ENCODE results near the gene ERGIC2. TPM values are rescaled to one million over a fixed set of nuclear protein-coding genes. Genes with fewer than 3 reads are reported as not detected.

Gene ERGIC2
- total RNA-seq, 1 donor from 2014 or later: 43.7 TPM

- H3K9me3 Mint-ChIP-seq: no peaks in the 10 kb centered on the region
These were observed 74.3 kb downstream of the ERGIC2 start for GRCh38 chr12:29306682-29307081.

GRCh38 chr12:29306266-29306665 is 74.7 kb downstream of the ERGIC2 start:
- ATAC-seq (ENCODE audit: low read depth) (no peak), DNase-seq (no peak)
- TF ChIP-seq CTCF (IDR thresholded peaks at IDR 0.05): no peak
- POLR2A ChIA-PET: no interaction called here
- no peak overlapping the region for H3K4me3 Mint-ChIP-seq
- H3K27me3 Mint-ChIP-seq: no peaks in the 10 kb centered on the region
- intact Hi-C loops (cut with micrococcal nuclease): no loop called here
- CTCF ChIA-PET: interaction anchor here (1.1 kb wide), 1 partner anchor 11 kb away, joined by 3 read pairs; no protein-coding TSS in a partner anchor
- no peaks in the 10 kb centered on the region for H3K9me3 Mint-ChIP-seq
- no peaks in the 10 kb centered on the region for H3K4me1 Mint-ChIP-seq
- H3K36me3 Mint-ChIP-seq (ENCODE audit: low read depth): no peaks in the 10 kb centered on the region
- no peak overlapping the region for H3K27ac Mint-ChIP-seq

More at GRCh38 chr12:29306682-29307081, 74.3 kb downstream of the ERGIC2 start:
- DNase-seq (no peak), ATAC-seq (ENCODE audit: low read depth) (no peak)
- H3K36me3 Mint-ChIP-seq (ENCODE audit: low read depth): no peaks in the 10 kb centered on the region
- intact Hi-C loops (cut with micrococcal nuclease): no loop called here
- CTCF ChIA-PET: interaction anchor here (1.1 kb wide), 1 partner anchor 11 kb away, joined by 3 read pairs; no protein-coding TSS in a partner anchor
- H3K4me1 Mint-ChIP-seq: no peaks in the 10 kb centered on the region
- H3K27me3 Mint-ChIP-seq: no peaks in the 10 kb centered on the region
- POLR2A ChIA-PET: no interaction called here
- no peak overlapping the region for H3K4me3 Mint-ChIP-seq
- H3K27ac Mint-ChIP-seq: no peak overlapping the region
- TF ChIP-seq CTCF (IDR thresholded peaks at IDR 0.05): no peak

GRCh38 chr12:29304388-29304787 is 76.6 kb downstream of the ERGIC2 start:
- intact Hi-C loops (cut with micrococcal nuclease): no loop called here
- H3K27ac Mint-ChIP-seq: no peak overlapping the region
- CTCF ChIA-PET: no interaction called here

DNA sequence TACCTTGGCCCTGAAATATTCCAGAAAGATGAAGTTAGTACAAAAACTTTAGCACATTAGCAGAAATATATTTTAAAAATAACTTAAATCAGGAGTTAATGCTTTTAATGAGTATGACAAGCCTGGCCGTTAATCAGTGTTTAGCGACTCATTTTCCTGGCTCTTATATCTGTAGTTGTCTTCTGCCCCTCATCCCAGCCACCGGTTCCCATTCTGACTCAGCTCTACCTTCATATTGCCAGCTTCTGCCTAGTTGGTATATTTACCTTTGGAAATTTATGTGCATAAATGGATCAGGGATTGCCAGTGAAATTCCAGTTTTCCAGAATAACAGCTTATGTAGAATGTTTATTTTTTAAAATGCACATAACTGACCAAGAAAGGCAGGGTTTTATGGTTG is 79.9 kb downstream of the ERGIC2 start:
- Mint-ChIP-seq H3K9me3 (no peaks in the 10 kb centered on the region), H3K4me3 (no peak overlapping the region), H3K27ac (no peak overlapping the region), H3K36me3 (ENCODE audit: low read depth) (no peaks in the 10 kb centered on the region), H3K4me1 (no peaks in the 10 kb centered on the region), H3K27me3 (no peaks in the 10 kb centered on the region)
- no peak for ATAC-seq (ENCODE audit: low read depth)
- POLR2A ChIA-PET: no interaction called here
- no peak for DNase-seq
- CTCF ChIA-PET: no interaction called here
- intact Hi-C loops (cut with micrococcal nuclease): no loop called here
- TF ChIP-seq CTCF (IDR thresholded peaks at IDR 0.05): no peak

More at GRCh38 chr12:29304388-29304787, 76.6 kb downstream of the ERGIC2 start:
- H3K36me3 Mint-ChIP-seq (ENCODE audit: low read depth): no peaks in the 10 kb centered on the region
- no peak for TF ChIP-seq CTCF (IDR thresholded peaks at IDR 0.05)
- no peak overlapping the region for H3K4me3 Mint-ChIP-seq
- DNase-seq: no peak
- POLR2A ChIA-PET: no interaction called here
- no peaks in the 10 kb centered on the region for H3K4me1 Mint-ChIP-seq
- no peaks in the 10 kb centered on the region for H3K27me3 Mint-ChIP-seq
- H3K9me3 Mint-ChIP-seq: no peaks in the 10 kb centered on the region
- ATAC-seq (ENCODE audit: low read depth): no peak

GRCh38 chr12:29299633-29300032 is 81.3 kb downstream of the ERGIC2 start:
- ATAC-seq (ENCODE audit: low read depth) (no peak), DNase-seq (no peak)
- ChIA-PET POLR2A (no interaction called here), CTCF (no interaction called here)
- intact Hi-C loops (cut with micrococcal nuclease): no loop called here
- H3K4me1 Mint-ChIP-seq: no peaks in the 10 kb centered on the region
- no peak for TF ChIP-seq CTCF (IDR thresholded peaks at IDR 0.05)
- no peak overlapping the region for H3K27ac Mint-ChIP-seq
- no peaks in the 10 kb centered on the region for H3K9me3 Mint-ChIP-seq
- H3K27me3 Mint-ChIP-seq: no peaks in the 10 kb centered on the region
- H3K36me3 Mint-ChIP-seq (ENCODE audit: low read depth): no peaks in the 10 kb centered on the region
- no peak overlapping the region for H3K4me3 Mint-ChIP-seq

All from activated B cell treated with CpG ODN at 0.5 μM for 24 hours (primary cell).